Measurements from ENCODE around the gene CALU.

CALU gene

GRCh38 chr7:128755075-128755818, 16.1 kb downstream of the CALU start:
- no peak for DNase-seq

- no peak for DNase-seq
These were observed 16.8 kb downstream of the CALU start for GRCh38 chr7:128755819-128756476.

- DNase-seq = no peak
These were observed 18.0 kb downstream of the CALU start for GRCh38 chr7:128757203-128757602.

GRCh38 chr7:128758553-128758952, 19.4 kb downstream of the CALU start:
- DNase-seq = no peak

- DNase-seq = no peak
These were observed 20.1 kb downstream of the CALU start for GRCh38 chr7:128759242-128759641.

- DNase-seq = no peak
These were observed 24.4 kb downstream of the CALU start for GRCh38 chr7:128763541-128763940.

DNA sequence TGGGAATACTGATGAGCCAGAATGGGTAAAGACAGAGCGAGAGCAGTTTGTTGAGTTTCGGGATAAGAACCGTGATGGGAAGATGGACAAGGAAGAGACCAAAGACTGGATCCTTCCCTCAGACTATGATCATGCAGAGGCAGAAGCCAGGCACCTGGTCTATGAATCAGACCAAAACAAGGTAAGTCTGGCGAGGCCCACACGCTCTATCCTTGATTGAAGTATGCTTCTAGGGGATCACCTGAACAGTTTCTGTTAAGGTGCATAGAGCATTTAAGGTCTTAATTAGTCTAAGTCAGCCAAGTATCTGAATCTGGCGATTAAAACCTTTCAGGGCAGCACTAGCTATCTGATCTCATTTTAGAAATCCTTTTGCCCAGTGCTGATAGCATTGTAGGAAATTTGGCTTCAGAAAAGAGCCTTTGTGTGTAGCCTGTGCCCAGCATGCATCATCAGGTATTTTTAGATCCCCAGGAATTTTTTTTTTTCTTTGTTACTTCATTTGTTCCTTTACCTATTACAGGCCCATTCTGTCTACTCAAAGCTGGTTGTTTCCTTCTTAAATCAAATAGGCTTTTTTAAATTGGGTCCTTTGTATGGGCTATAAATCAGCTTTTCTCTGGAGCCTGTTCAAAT, 28.4 kb downstream of the CALU start:
- no peak for DNase-seq

GRCh38 chr7:128770233-128770632, 31.1 kb downstream of the CALU start:
- no peak for DNase-seq

DNA sequence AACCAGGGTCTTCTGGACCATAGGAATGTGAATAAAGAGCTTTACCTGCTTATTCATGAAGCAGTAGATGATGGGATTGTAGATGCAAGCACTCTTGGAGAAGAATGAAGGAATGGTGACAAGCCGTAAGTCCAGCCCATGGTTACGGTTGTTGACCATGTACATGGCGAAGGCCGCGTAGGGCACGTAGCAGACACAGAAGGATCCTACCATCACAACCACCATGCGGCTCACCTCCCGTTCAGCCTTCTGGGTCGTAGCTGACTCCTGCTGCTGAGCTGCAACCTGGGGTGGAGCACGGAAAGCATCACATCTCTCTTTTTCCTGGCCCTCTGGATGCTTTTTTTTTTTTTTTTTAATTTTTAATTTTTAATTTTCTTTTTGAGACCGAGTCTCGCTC, 34.4 kb downstream of the CALU start:
- DNase-seq = no peak

- no peak for DNase-seq
These were observed 35.0 kb downstream of the CALU start for GRCh38 chr7:128774029-128774689.

GRCh38 chr7:128774921-128775320, 35.8 kb downstream of the CALU start:
- DNase-seq = no peak

- DNase-seq = no peak
These were observed 36.8 kb downstream of the CALU start, which contains the start of gene OPN1SW for GRCh38 chr7:128775744-128776474. OPN1SW (minus strand) TSS chr7:128775794; CDS start chr7:128775781, 13 bp downstream.

DNA sequence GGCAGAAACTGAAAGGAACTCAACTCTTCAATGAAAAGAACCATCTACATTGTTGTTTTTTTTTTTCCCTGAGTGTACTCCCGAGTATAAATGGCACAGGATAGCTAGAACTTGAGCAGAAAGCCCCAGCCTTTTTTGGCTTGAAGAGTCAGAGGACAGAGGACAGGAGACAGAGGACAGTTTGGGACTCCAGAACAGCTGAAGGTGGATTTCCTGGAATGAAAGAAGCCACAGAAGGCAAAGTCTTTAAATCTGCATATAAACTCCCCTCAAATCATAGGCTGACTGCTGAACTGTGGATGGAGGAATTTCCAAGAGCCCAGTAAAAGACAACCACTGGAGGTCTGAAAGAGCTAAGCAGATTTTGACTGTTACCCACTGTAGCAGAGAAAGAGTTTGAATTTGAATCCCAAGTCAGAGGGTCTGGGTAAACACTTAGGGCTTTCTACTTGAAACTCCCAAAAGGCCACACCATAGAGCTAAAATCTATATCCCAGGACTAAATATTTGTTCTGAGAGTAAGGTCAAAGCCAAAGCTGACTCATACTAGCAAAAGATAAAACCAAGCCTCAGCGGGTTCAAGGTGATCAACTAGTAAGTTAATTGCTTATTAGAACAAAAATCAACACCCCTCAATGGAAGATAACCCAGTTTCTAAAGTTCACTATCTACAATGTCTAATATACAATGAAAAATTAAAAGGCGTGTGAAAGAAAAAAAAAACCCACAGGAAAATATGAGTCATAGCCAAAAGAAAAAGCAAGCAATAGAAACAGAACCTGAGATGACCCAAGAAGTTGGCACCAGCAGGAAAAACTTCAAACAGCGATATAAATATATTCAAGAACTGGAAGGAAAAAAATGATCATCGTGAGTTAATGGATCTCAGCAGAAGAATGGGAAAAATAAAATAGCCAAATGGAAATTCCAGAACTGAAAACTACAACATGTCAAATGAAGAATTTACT, 38.3 kb downstream of the CALU start:
- DNase-seq = no peak

GRCh38 chr7:128778946-128779345, 39.8 kb downstream of the CALU start:
- DNase-seq = no peak

GRCh38 chr7:128781126-128781525, 42.0 kb downstream of the CALU start:
- no peak for DNase-seq

GRCh38 chr7:128781851-128782250, 42.7 kb downstream of the CALU start:
- DNase-seq = no peak

DNA sequence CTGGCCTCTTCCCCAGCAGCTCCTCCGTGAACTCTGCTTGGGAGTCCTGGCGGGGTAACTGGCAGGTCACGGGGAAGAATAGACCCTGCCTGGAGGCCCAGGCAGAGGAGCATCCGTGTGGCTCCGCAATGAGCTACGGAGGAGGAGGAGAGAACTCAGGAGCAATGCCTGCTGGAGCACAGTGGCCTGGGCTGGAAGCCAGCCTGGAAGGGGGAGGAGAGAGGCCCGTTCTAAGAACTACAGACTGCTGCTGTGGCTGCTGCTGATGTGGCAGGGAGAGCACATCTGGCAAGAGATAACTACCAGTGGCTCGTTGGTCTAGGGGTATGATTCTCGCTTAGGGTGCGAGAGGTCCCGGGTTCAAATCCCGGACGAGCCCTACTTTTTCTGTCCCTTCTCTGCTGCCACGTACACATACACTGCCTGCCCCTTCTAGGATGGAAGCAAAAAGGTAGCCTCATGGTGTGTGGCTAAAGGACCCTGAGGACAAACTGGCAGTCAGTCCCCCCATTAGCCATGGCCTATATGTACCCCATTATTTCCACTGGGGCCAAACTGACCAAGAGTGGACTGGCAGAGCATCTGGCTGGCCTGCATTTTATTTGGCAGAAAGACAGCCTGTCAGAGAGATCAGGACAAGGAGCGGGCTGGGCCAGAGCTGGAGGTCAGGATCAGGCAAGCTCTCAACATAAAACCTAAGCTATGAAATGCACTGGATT, 44.1 kb downstream of the CALU start:
- peak in 1 of 2 experiments; percentile 17 for DNase-seq

- no peak for DNase-seq
These were observed 46.6 kb downstream of the CALU start for GRCh38 chr7:128785738-128786137.

DNA sequence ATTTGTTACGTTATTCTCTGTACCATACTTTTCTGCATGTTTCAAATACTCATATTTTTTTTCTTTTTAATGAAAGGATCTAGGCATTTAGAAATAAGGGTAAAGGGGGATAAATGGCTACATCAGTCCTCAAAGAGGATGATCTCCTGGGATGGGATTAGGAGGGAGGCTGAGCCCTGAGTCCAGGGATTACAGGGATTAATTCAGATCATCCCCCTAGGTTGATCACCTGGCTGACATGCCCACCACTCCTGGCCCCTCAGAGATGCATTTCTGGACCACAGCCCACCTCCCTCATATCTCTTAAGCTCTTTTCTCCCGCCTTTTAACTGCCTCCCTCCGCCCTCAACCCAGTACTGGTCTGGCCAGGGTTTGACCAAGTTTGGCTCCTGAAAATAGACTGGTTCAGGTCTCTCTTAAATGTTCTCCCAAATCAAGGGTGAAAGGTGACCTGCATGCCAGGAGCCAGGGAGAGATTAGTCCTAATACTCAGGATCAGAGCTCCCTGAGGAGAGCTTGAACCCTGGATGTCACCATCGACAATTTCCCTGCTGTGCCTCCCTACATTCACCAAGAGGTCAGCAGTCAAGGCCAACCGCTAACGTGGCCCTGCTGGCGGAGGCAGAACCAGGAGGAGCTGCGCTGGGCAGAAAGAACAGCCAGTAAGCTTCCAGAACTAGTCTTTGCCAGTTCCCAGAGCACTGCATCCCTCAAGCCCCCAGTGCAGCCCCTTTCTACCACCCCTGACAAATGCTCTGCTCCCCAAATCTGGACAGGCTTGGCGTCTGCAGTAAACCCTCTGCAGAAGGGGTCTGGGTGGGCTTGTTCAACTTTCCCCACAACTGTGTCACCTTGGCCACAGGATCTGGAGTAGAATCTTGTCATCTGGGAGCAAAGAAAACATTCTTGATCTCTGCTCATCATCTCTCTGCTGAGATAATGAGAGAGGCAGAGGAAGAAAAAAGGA, 49.6 kb downstream of the CALU start:
- DNase-seq = no peak

Data from SW 1271 (cell line).